SW 1271 (cell line): ENCODE measurements around the gene TPK1.
"Not testable (repeated sequence)": the region's sequence is repeated elsewhere in the genome, so short reads cannot be mapped to it uniquely, and the experiment has no call there.

Source experiments
- DNase-seq, 2 experiments: peaks; one replicate each; lab custom pipeline; 2025; lab: John Stamatoyannopoulos, UW

Gene TPK1

GRCh38 chr7:144777005-144777839 is 58.6 kb downstream of the TPK1 start:
- DNase-seq: no peak

GRCh38 chr7:144776447-144776846 is 59.4 kb downstream of the TPK1 start:
- no peak for DNase-seq

- no peak for DNase-seq
These were observed 60.1 kb downstream of the TPK1 start for GRCh38 chr7:144775749-144776148.

- no peak for DNase-seq
These were observed 63.9 kb downstream of the TPK1 start for GRCh38 chr7:144771927-144772326.

- no peak for DNase-seq
These were observed 64.7 kb downstream of the TPK1 start for GRCh38 chr7:144771174-144771573.

- no peak for DNase-seq
These were observed 66.5 kb downstream of the TPK1 start for GRCh38 chr7:144769352-144769751.

GRCh38 chr7:144768633-144769032 is 67.2 kb downstream of the TPK1 start:
- no peak for DNase-seq

GRCh38 chr7:144763291-144763690 is 72.6 kb downstream of the TPK1 start:
- no peak for DNase-seq

- DNase-seq: no peak
These were observed 73.0 kb downstream of the TPK1 start for GRCh38 chr7:144762853-144763252.

- no peak for DNase-seq
These were observed 74.4 kb downstream of the TPK1 start for GRCh38 chr7:144761493-144761892.

GRCh38 chr7:144759653-144760052 is 76.2 kb downstream of the TPK1 start:
- no peak for DNase-seq

- no peak for DNase-seq
These were observed 87.9 kb downstream of the TPK1 start for GRCh38 chr7:144747936-144748335.

- peak in 1 of 2 experiments; percentile 11 for DNase-seq
These were observed 97.0 kb downstream of the TPK1 start for GRCh38 chr7:144738708-144739314.

GRCh38 chr7:144738146-144738545 is 97.7 kb downstream of the TPK1 start:
- DNase-seq: no peak

GRCh38 chr7:144736880-144737493 is 98.9 kb downstream of the TPK1 start:
- no peak for DNase-seq

- DNase-seq: no peak
These were observed 100.2 kb downstream of the TPK1 start for GRCh38 chr7:144735505-144736276.

GRCh38 chr7:144731661-144732351 is 104.0 kb downstream of the TPK1 start:
- no peak for DNase-seq

GRCh38 chr7:144730224-144730623 is 105.6 kb downstream of the TPK1 start:
- no peak for DNase-seq

- no peak for DNase-seq
These were observed 106.6 kb downstream of the TPK1 start for GRCh38 chr7:144729226-144729625.

- no peak for DNase-seq
These were observed 107.3 kb downstream of the TPK1 start for GRCh38 chr7:144728551-144728950.

GRCh38 chr7:144726840-144727239 is 109.0 kb downstream of the TPK1 start:
- not testable (repeated sequence) for DNase-seq

GRCh38 chr7:144725070-144725469 is 110.8 kb downstream of the TPK1 start:
- DNase-seq: no peak
